ENCODE measurements around the gene SENP1.

DNA sequence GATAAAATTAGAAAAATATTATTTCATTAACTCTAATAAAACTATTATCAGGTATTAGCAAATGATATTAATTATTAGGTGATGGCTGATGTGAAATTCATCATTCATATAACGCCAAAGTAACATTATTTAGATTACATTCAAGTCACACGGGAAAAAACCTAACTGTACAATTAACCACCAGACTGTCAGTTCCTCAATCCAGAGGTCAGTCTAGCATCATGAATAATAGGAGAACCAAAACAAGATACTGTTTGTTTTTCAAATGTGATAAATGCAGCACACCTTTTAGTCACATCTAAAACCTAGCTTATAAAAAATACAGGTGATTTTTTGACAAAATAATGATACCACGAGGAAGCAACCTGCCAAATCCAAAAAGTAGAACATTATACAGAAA, 19.6 kb downstream of the SENP1 start:
- no peak for TF ChIP-seq POLR2A (IDR thresholded peaks at IDR 0.05)
- no peak for TF ChIP-seq POLR2AphosphoS5 (IDR thresholded peaks at IDR 0.05)

Measured in sigmoid colon (tissue), 4 donors.